Spleen (tissue), 11 donors: ENCODE data around the gene DDX5. TPM values are rescaled to one million over a fixed set of nuclear protein-coding genes. Genes with fewer than 3 reads are reported as not detected.
A peak's percentile ranks its signal among the peaks of the same experiment; 100 is the strongest.

ENCODE experiments used
- DNase-seq: peaks from one replicate; pipeline ENCODE4 v3.0.0-alpha.2; 2020
- H3K27ac ChIP-seq, 8 donors: fragments of 200-600 bp; sonication (generic) in 7 of 8; 1 replicate in 4 of 8; 2 replicates in 4 of 8; pipeline versions ENCODE4 v1.5.0 to v1.8.0; 2016 to 2021; ENCODE audit warnings: inconsistent platforms in 4 of 8, mild to moderate bottlenecking in 4 of 8, moderate library complexity in 1 of 8
- H3K27me3 ChIP-seq, 7 donors: fragments of 200-600 bp; sonication (generic) in 6 of 7; replicated peaks in 1 of 7; 1 replicate in 4 of 7; 2 replicates in 3 of 7; pipeline versions ENCODE4 v1.5.0 to v1.8.0; 2016 to 2021; ENCODE audit warnings: inconsistent platforms in 3 of 7, mild to moderate bottlenecking in 1 of 7
- H3K36me3 ChIP-seq, 6 donors: fragments of 200-600 bp; sonication (generic) in 5 of 6; 1 replicate in 4 of 6; 2 replicates in 2 of 6; pipeline versions ENCODE4 v1.5.0 to v1.8.0; 2016 to 2021; ENCODE audit warnings: inconsistent platforms in 2 of 6
- H3K4me1 ChIP-seq, 6 donors: fragments of 200-600 bp; sonication (generic) in 5 of 6; 1 replicate in 3 of 6; 2 replicates in 3 of 6; pipeline versions ENCODE4 v1.5.0 to v1.8.0; 2016 to 2021; ENCODE audit warnings: inconsistent platforms in 3 of 6
- H3K4me3 ChIP-seq, 8 donors: fragments of 200-600 bp; sonication (generic) in 7 of 8; 1 replicate in 4 of 8; 2 replicates in 4 of 8; pipeline versions ENCODE4 v1.5.0 to v1.8.0; 2016 to 2021; ENCODE audit warnings: inconsistent platforms in 4 of 8, mild to moderate bottlenecking in 4 of 8, moderate library complexity in 2 of 8
- H3K9me3 ChIP-seq, 8 donors: fragments of 200-600 bp; sonication (generic) in 7 of 8; 1 replicate in 4 of 8; 2 replicates in 4 of 8; pipeline versions ENCODE4 v1.5.0 to v1.8.0; 2016 to 2021; ENCODE audit warnings: inconsistent platforms in 4 of 8
- CTCF ChIP-seq, 11 experiments: fragments of 200-600 bp in 7 of 11; fragments of 450-650 bp in 4 of 11; sonication (generic) in 4 of 11; IDR thresholded peaks in 8 of 11; conservative IDR thresholded peaks in 3 of 11; 1 replicate in 7 of 11; 2 replicates in 4 of 11; pipeline versions ENCODE4 v1.4.0 to v1.8.0; 2016 to 2021; ENCODE audit warnings: antibody characterized with exemption in 11 of 11, inconsistent platforms in 4 of 11, mild to moderate bottlenecking in 1 of 11
- POLR2A ChIP-seq, 3 donors: fragments of 450-650 bp; IDR thresholded peaks; one replicate each; pipeline ENCODE4 v1.5.1; 2017; ENCODE audit warnings: antibody characterized with exemption in 3 of 3, mild to moderate bottlenecking in 1 of 3
- POLR2AphosphoS5 ChIP-seq, 3 donors: sonication (generic); formaldehyde crosslinking; IDR thresholded peaks; one replicate each; pipeline ENCODE4 v1.5.1; 2017; ENCODE audit warnings: antibody characterized with exemption in 3 of 3
- WGBS, 5 donors: extraction: QIAGEN DNeasy Blood & Tissue Kit in 3 of 5; methylation state at CpG; one replicate each; pipeline versions ENCODE4 v1.1.5 to v1.1.7; 2013 to 2018; 5-methylcytosine and 5-hydroxymethylcytosine counted together
- intact Hi-C: fragments of 100-400 bp; cut with DNase I; formaldehyde crosslinking; loops from one replicate; pipeline ENCODE4 v1.15.0; 2023; ENCODE audit warnings: low total_unique reads
- polyA plus RNA-seq, 3 donors: library from polyadenylated mRNA; stranded (reverse); fragments of 200-250 nt; gene quantifications; one replicate each; pipeline ENCODE4 v1.2.1, GENCODE V29; 2013
- total RNA-seq, 7 donors: library from RNA; depleted of rRNA in 3 of 7; stranded (reverse); fragments of >200 nt in 3 of 7; fragmentation: NEBNext Ultra II Directional in 4 of 7; extraction: Animal tissue kit (Norgen Biotek cat#: 25700) in 4 of 7; gene quantifications; one replicate each; pipeline versions ENCODE4 v1.1.0 to v1.2.1, GENCODE V29; 2016 to 2021
- donor health status: healthy with polysubstance abuse.
- donor health status: DM: no; HTN: no; CAD: no; lungs with moderate emphysema.
- donor health status: DM: no; HTN: no; CAD: no.
- donor health status: Bipolar disorder and iron deficiency.
- donor health status: healthy.
- donor health status: DM: no; HTN: no; CAD: no.
- donor health status: DM: yes; HTN: yes; CAD: no.

The DDX5 gene
- total and polyA plus RNA-seq, 10 donors: 493 to 2,219 (median 1,080) TPM

- Histone ChIP-seq H3K36me3 (peaks cover 9 to 63% (median 57%) of the 10 kb centered on the region in 6 donors), H3K9me3 (no peaks in the 10 kb centered on the region), H3K27ac (peak overlapping the region; percentile 99 to 100 (median 100)), H3K4me1 (peaks cover 49 to 78% (median 73%) of the 10 kb centered on the region in 6 donors), H3K27me3 (no peaks in the 10 kb centered on the region), H3K4me3 (peak overlapping the region; percentile 70 to 96 (median 86))
- TF ChIP-seq POLR2A (IDR thresholded peaks at IDR 0.05) (no peak), POLR2AphosphoS5 (IDR thresholded peaks at IDR 0.05) (no peak), CTCF (IDR thresholded peaks at IDR 0.05 in 8 of 11, conservative IDR thresholded peaks at IDR 0.05 in 3 of 11) (no peak)
- intact Hi-C loops: no loop called here
- no peak for DNase-seq
- 0 to 2% (median 1%) methylated on average over 13 of the region's 13 CpGs for WGBS, 5 donors
These were observed 1.2 kb downstream of the DDX5 start for GRCh38 chr17:64504769-64505339.

GRCh38 chr17:64503821-64504768 is 2.0 kb downstream of the DDX5 start:
- Histone ChIP-seq H3K36me3 (peaks cover 9 to 63% (median 59%) of the 10 kb centered on the region in 6 donors), H3K27ac (peak overlapping the region; percentile 99 to 100 (median 100)), H3K4me3 (peak overlapping the region; percentile 70 to 96 (median 86)), H3K9me3 (no peaks in the 10 kb centered on the region), H3K27me3 (no peaks in the 10 kb centered on the region), H3K4me1 (peaks cover 45 to 78% (median 73%) of the 10 kb centered on the region in 6 donors)
- DNase-seq: no peak
- 25 to 43% (median 37%) methylated on average over 7 of the region's 7 CpGs for WGBS, 5 donors
- TF ChIP-seq POLR2AphosphoS5 (IDR thresholded peaks at IDR 0.05): no peak
- TF ChIP-seq POLR2A (IDR thresholded peaks at IDR 0.05): no peak
- TF ChIP-seq CTCF (IDR thresholded peaks at IDR 0.05 in 8 of 11, conservative IDR thresholded peaks at IDR 0.05 in 3 of 11): no peak
- intact Hi-C loops: no loop called here

GRCh38 chr17:64503341-64503740 is 2.7 kb downstream of the DDX5 start:
- intact Hi-C loops: no loop called here
- no peak for TF ChIP-seq CTCF (IDR thresholded peaks at IDR 0.05 in 8 of 11, conservative IDR thresholded peaks at IDR 0.05 in 3 of 11)
- no peak for TF ChIP-seq POLR2AphosphoS5 (IDR thresholded peaks at IDR 0.05)
- no peak for TF ChIP-seq POLR2A (IDR thresholded peaks at IDR 0.05)
- WGBS, 5 donors: 78 to 88% (median 83%) methylated on average over 5 of the region's 5 CpGs
- no peak for DNase-seq
- Histone ChIP-seq H3K9me3 (no peaks in the 10 kb centered on the region), H3K4me1 (peaks cover 37 to 78% (median 72%) of the 10 kb centered on the region in 6 donors), H3K27ac (peak overlapping the region in 5 of 8 donors; percentile 24 to 100 (median 100)), H3K4me3 (peak overlapping the region in 5 of 8 donors; percentile 70 to 92 (median 84)), H3K27me3 (no peaks in the 10 kb centered on the region), H3K36me3 (peaks cover 9 to 67% (median 63%) of the 10 kb centered on the region in 6 donors)

- DNase-seq: no peak
- 70 to 89% (median 83%) methylated on average over 2 of the region's 2 CpGs for WGBS, 5 donors
- TF ChIP-seq CTCF (IDR thresholded peaks at IDR 0.05 in 8 of 11, conservative IDR thresholded peaks at IDR 0.05 in 3 of 11) (no peak), POLR2A (IDR thresholded peaks at IDR 0.05) (no peak), POLR2AphosphoS5 (IDR thresholded peaks at IDR 0.05) (no peak)
- peaks cover 9 to 73% (median 66%) of the 10 kb centered on the region in 6 donors for H3K36me3 ChIP-seq
- intact Hi-C loops: no loop called here
- no peaks in the 10 kb centered on the region for H3K27me3 ChIP-seq
- H3K27ac ChIP-seq: peak overlapping the region in 4 of 8 donors; percentile 24 to 100 (median 100)
- H3K4me3 ChIP-seq: peak overlapping the region in 2 of 8 donors; percentile 84 to 87
- H3K9me3 ChIP-seq: no peaks in the 10 kb centered on the region
- H3K4me1 ChIP-seq: peaks cover 32 to 78% (median 72%) of the 10 kb centered on the region in 6 donors
These were observed 3.3 kb downstream of the DDX5 start for GRCh38 chr17:64502809-64503208.
